GM23248 (cell line): ENCODE data around the gene RABEP1.

Experiments
- EZH2 ChIP-seq: fragments of 200-600 bp; sonication (generic); IDR thresholded peaks from 2 replicates; pipeline ENCODE4 v1.6.1; 2018; ENCODE audit warnings: antibody characterized with exemption, mild to moderate bottlenecking; ENCODE audit not compliant: insufficient read depth, poor library complexity, severe bottlenecking
- EZH2phosphoT487 ChIP-seq: fragments of 200-600 bp; sonication (generic); IDR thresholded peaks from 2 replicates; pipeline ENCODE4 v1.6.1; 2018; ENCODE audit warnings: antibody characterized with exemption, moderate library complexity, mild to moderate bottlenecking, low read depth; ENCODE audit not compliant: insufficient read depth

GRCh38 chr17:5364156-5364555, 82.1 kb downstream of the RABEP1 start:
- TF ChIP-seq EZH2phosphoT487 (no peak), EZH2 (no peak)
